ENCODE measurements around the gene SCUBE1. TPM values are rescaled to one million over a fixed set of nuclear protein-coding genes. Genes with fewer than 3 reads are reported as not detected.

SCUBE1 gene
- polyA plus RNA-seq, 1 donor from 2014 or later = not detected

GRCh38 chr22:43220625-43221380 is 122.4 kb downstream of the SCUBE1 start:
- no peaks in the 10 kb centered on the region for H3K9me3 Mint-ChIP-seq
- H3K4me3 Mint-ChIP-seq = no peak overlapping the region
- peaks cover 7% of the 10 kb centered on the region for H3K27me3 Mint-ChIP-seq
- no peaks in the 10 kb centered on the region for H3K36me3 Mint-ChIP-seq
- H3K4me1 Mint-ChIP-seq = no peaks in the 10 kb centered on the region
- no peak overlapping the region for H3K27ac Mint-ChIP-seq

- no peak overlapping the region for H3K27ac Mint-ChIP-seq
- no peaks in the 10 kb centered on the region for H3K9me3 Mint-ChIP-seq
- no peaks in the 10 kb centered on the region for H3K4me1 Mint-ChIP-seq
- no peak overlapping the region for H3K4me3 Mint-ChIP-seq
- H3K27me3 Mint-ChIP-seq = peaks cover 11% of the 10 kb centered on the region
- peaks cover 3% of the 10 kb centered on the region for H3K36me3 Mint-ChIP-seq
Measured at GRCh38 chr22:43218786-43219185, 124.4 kb downstream of the SCUBE1 start.

- Mint-ChIP-seq H3K27ac (no peak overlapping the region), H3K27me3 (peaks cover 11% of the 10 kb centered on the region), H3K9me3 (no peaks in the 10 kb centered on the region), H3K36me3 (peaks cover 3% of the 10 kb centered on the region), H3K4me1 (no peaks in the 10 kb centered on the region), H3K4me3 (peak overlapping the region in 2 of 4 donors; percentile 29 to 47)
Measured at GRCh38 chr22:43217285-43218030, 125.7 kb downstream of the SCUBE1 start.

- no peak overlapping the region for H3K27ac Mint-ChIP-seq
- H3K27me3 Mint-ChIP-seq = peaks cover 11% of the 10 kb centered on the region
- no peak overlapping the region for H3K4me3 Mint-ChIP-seq
- no peaks in the 10 kb centered on the region for H3K9me3 Mint-ChIP-seq
- peaks cover 3% of the 10 kb centered on the region for H3K36me3 Mint-ChIP-seq
- peaks cover 0 to 1% (median 0%) of the 10 kb centered on the region in 3 donors for H3K4me1 Mint-ChIP-seq
Measured at GRCh38 chr22:43216738-43217137, 126.4 kb downstream of the SCUBE1 start.

- no peaks in the 10 kb centered on the region for H3K9me3 Mint-ChIP-seq
- peaks cover 0 to 1% (median 0%) of the 10 kb centered on the region in 3 donors for H3K4me1 Mint-ChIP-seq
- no peak overlapping the region for H3K27ac Mint-ChIP-seq
- peaks cover 10% of the 10 kb centered on the region for H3K27me3 Mint-ChIP-seq
- H3K4me3 Mint-ChIP-seq = no peak overlapping the region
- peaks cover 3% of the 10 kb centered on the region for H3K36me3 Mint-ChIP-seq
Measured at GRCh38 chr22:43213962-43214361, 129.2 kb downstream of the SCUBE1 start.

GRCh38 chr22:43213051-43213450 is 130.1 kb downstream of the SCUBE1 start:
- Mint-ChIP-seq H3K9me3 (no peaks in the 10 kb centered on the region), H3K36me3 (peaks cover 3% of the 10 kb centered on the region), H3K4me3 (no peak overlapping the region), H3K27ac (no peak overlapping the region), H3K4me1 (peaks cover 0 to 1% (median 0%) of the 10 kb centered on the region in 3 donors), H3K27me3 (peaks cover 8% of the 10 kb centered on the region)

GRCh38 chr22:43212434-43212952 is 130.7 kb downstream of the SCUBE1 start:
- Mint-ChIP-seq H3K27me3 (peaks cover 8% of the 10 kb centered on the region), H3K4me1 (peaks cover 0 to 1% (median 0%) of the 10 kb centered on the region in 3 donors), H3K36me3 (peaks cover 3% of the 10 kb centered on the region), H3K4me3 (no peak overlapping the region), H3K9me3 (no peaks in the 10 kb centered on the region), H3K27ac (no peak overlapping the region)

GRCh38 chr22:43211941-43212433 is 131.2 kb downstream of the SCUBE1 start:
- H3K4me3 Mint-ChIP-seq = no peak overlapping the region
- peaks cover 0 to 1% (median 0%) of the 10 kb centered on the region in 3 donors for H3K4me1 Mint-ChIP-seq
- H3K27ac Mint-ChIP-seq = no peak overlapping the region
- peaks cover 8% of the 10 kb centered on the region for H3K27me3 Mint-ChIP-seq
- peaks cover 3% of the 10 kb centered on the region for H3K36me3 Mint-ChIP-seq
- no peaks in the 10 kb centered on the region for H3K9me3 Mint-ChIP-seq

- no peaks in the 10 kb centered on the region for H3K9me3 Mint-ChIP-seq
- peaks cover 0 to 1% (median 0%) of the 10 kb centered on the region in 3 donors for H3K4me1 Mint-ChIP-seq
- H3K36me3 Mint-ChIP-seq = peaks cover 3% of the 10 kb centered on the region
- H3K27me3 Mint-ChIP-seq = peaks cover 8% of the 10 kb centered on the region
- H3K27ac Mint-ChIP-seq = peak overlapping the region in 1 of 3 donors; percentile 13
- no peak overlapping the region for H3K4me3 Mint-ChIP-seq
Measured at GRCh38 chr22:43210631-43211515, 132.3 kb downstream of the SCUBE1 start.

GRCh38 chr22:43209971-43210370 is 133.2 kb downstream of the SCUBE1 start:
- H3K9me3 Mint-ChIP-seq = no peaks in the 10 kb centered on the region
- no peak overlapping the region for H3K4me3 Mint-ChIP-seq
- H3K36me3 Mint-ChIP-seq = no peaks in the 10 kb centered on the region
- H3K4me1 Mint-ChIP-seq = peaks cover 0 to 1% (median 0%) of the 10 kb centered on the region in 3 donors
- H3K27me3 Mint-ChIP-seq = peaks cover 8% of the 10 kb centered on the region
- no peak overlapping the region for H3K27ac Mint-ChIP-seq

- H3K36me3 Mint-ChIP-seq = no peaks in the 10 kb centered on the region
- H3K4me1 Mint-ChIP-seq = peaks cover 0 to 1% (median 0%) of the 10 kb centered on the region in 3 donors
- H3K9me3 Mint-ChIP-seq = no peaks in the 10 kb centered on the region
- H3K4me3 Mint-ChIP-seq = no peak overlapping the region
- no peak overlapping the region for H3K27ac Mint-ChIP-seq
- H3K27me3 Mint-ChIP-seq = peaks cover 5% of the 10 kb centered on the region
Measured at GRCh38 chr22:43209523-43209890, 133.7 kb downstream of the SCUBE1 start.

- peaks cover 0 to 1% (median 0%) of the 10 kb centered on the region in 3 donors for H3K4me1 Mint-ChIP-seq
- no peak overlapping the region for H3K4me3 Mint-ChIP-seq
- no peaks in the 10 kb centered on the region for H3K36me3 Mint-ChIP-seq
- no peak overlapping the region for H3K27ac Mint-ChIP-seq
- H3K9me3 Mint-ChIP-seq = no peaks in the 10 kb centered on the region
- H3K27me3 Mint-ChIP-seq = peaks cover 5% of the 10 kb centered on the region
Measured at GRCh38 chr22:43208703-43209522, 134.3 kb downstream of the SCUBE1 start.

- Mint-ChIP-seq H3K27ac (no peak overlapping the region), H3K9me3 (no peaks in the 10 kb centered on the region), H3K4me1 (peaks cover 0 to 1% (median 0%) of the 10 kb centered on the region in 3 donors), H3K27me3 (peaks cover 5% of the 10 kb centered on the region), H3K36me3 (no peaks in the 10 kb centered on the region), H3K4me3 (no peak overlapping the region)
Measured at GRCh38 chr22:43207849-43208702, 135.1 kb downstream of the SCUBE1 start.

Measured in IgD-negative memory B cell (primary cell).